Thyroid gland (tissue), 4 donors: ENCODE results near the gene KIAA1671. TPM values are rescaled to one million over a fixed set of nuclear protein-coding genes. Genes with fewer than 3 reads are reported as not detected.
A peak's percentile ranks its signal among the peaks of the same experiment; 100 is the strongest.
"Not testable (repeated sequence)": the region's sequence is repeated elsewhere in the genome, so short reads cannot be mapped to it uniquely, and the experiment has no call there.

Experiments used
- DNase-seq, 2 donors: peaks; one replicate each; pipeline ENCODE4 v3.0.0-alpha.2; 2019
- H3K27ac ChIP-seq, 3 donors: fragments of 200-600 bp; sonication (generic); 1 replicate in 2 of 3; 2 replicates in 1 of 3; pipeline ENCODE4 v1.5.1; 2016 to 2019; ENCODE audit warnings: mild to moderate bottlenecking in 1 of 3, moderate library complexity in 1 of 3
- H3K27me3 ChIP-seq: fragments of 200-600 bp; sonication (generic); one replicate; pipeline ENCODE4 v1.5.1; 2019
- H3K36me3 ChIP-seq, 2 donors: fragments of 200-600 bp; sonication (generic); one replicate each; pipeline ENCODE4 v1.5.1; 2016 to 2019
- H3K4me1 ChIP-seq, 2 donors: fragments of 200-600 bp; sonication (generic); one replicate each; pipeline ENCODE4 v1.5.1; 2017 to 2019
- H3K4me3 ChIP-seq, 3 donors: fragments of 200-600 bp; sonication (generic); replicated peaks in 1 of 3; 1 replicate in 2 of 3; 2 replicates in 1 of 3; pipeline ENCODE4 v1.5.1; 2016; ENCODE audit warnings: mild to moderate bottlenecking in 1 of 3
- H3K9me3 ChIP-seq: fragments of 200-600 bp; sonication (generic); one replicate; pipeline ENCODE4 v1.5.1; 2017
- CTCF ChIP-seq, 6 experiments: fragments of 200-600 bp in 3 of 6; fragments of 450-650 bp in 3 of 6; sonication (generic) in 3 of 6; IDR thresholded peaks; one replicate each; pipeline ENCODE4 v1.5.1; 2016 to 2019; ENCODE audit warnings: antibody characterized with exemption in 6 of 6, mild to moderate bottlenecking in 2 of 6, inconsistent platforms in 1 of 6, moderate library complexity in 1 of 6
- POLR2A ChIP-seq, 2 donors: fragments of 450-650 bp; IDR thresholded peaks; one replicate each; pipeline ENCODE4 v1.6.1; 2017; ENCODE audit warnings: antibody characterized with exemption in 2 of 2, mild to moderate bottlenecking in 2 of 2, moderate library complexity in 1 of 2
- WGBS, 2 donors: methylation state at CpG; one replicate each; pipeline ENCODE4 v1.1.5; 2017; 5-methylcytosine and 5-hydroxymethylcytosine counted together
- intact Hi-C: fragments of 100-400 bp; cut with DNase I; formaldehyde crosslinking; loops from one replicate; pipeline ENCODE4 v1.15.1; 2023
- total RNA-seq, 4 donors: library from RNA; depleted of rRNA; stranded (reverse); fragments of >200 nt; gene quantifications; one replicate each; pipeline ENCODE4 v1.2.3, GENCODE V29; 2016

The KIAA1671 gene
- total RNA-seq, 4 donors from 2014 or later = 63.2 to 111 (median 79.7) TPM

GRCh38 chr22:25201557-25202273, 249.2 kb downstream of the KIAA1671 start:
- Histone ChIP-seq H3K4me1 (peaks cover 30 to 39% of the 10 kb centered on the region in 2 donors), H3K27ac (peak overlapping the region in 2 of 3 donors; percentile 17 to 68), H3K36me3 (peaks cover 0 to 5% of the 10 kb centered on the region in 2 donors), H3K27me3 (no peaks in the 10 kb centered on the region), H3K9me3 (no peaks in the 10 kb centered on the region), H3K4me3 (no peak overlapping the region)
- 82 to 84% methylated on average over 8 to 10 of the region's 10 CpGs for WGBS, 2 donors
- DNase-seq = no peak
- TF ChIP-seq CTCF (IDR thresholded peaks at IDR 0.05) = no peak
- no peak for TF ChIP-seq POLR2A (IDR thresholded peaks at IDR 0.05)
- intact Hi-C loops = no loop called here

GRCh38 chr22:25202290-25202921, 249.9 kb downstream of the KIAA1671 start:
- Histone ChIP-seq H3K27ac (no peak overlapping the region), H3K4me3 (no peak overlapping the region), H3K9me3 (no peaks in the 10 kb centered on the region), H3K27me3 (no peaks in the 10 kb centered on the region), H3K36me3 (peaks cover 0 to 5% of the 10 kb centered on the region in 2 donors), H3K4me1 (peaks cover 30 to 32% of the 10 kb centered on the region in 2 donors)
- TF ChIP-seq POLR2A (IDR thresholded peaks at IDR 0.05) (no peak), CTCF (IDR thresholded peaks at IDR 0.05) (peak; percentile 71 to 96 (median 72))
- DNase-seq = peak; percentile 69 to 71
- intact Hi-C loops = no loop called here
- 40 to 52% methylated on average over 9 to 15 of the region's 15 CpGs for WGBS, 2 donors

GRCh38 chr22:25203082-25203481, 250.6 kb downstream of the KIAA1671 start:
- Histone ChIP-seq H3K9me3 (no peaks in the 10 kb centered on the region), H3K36me3 (peaks cover 0 to 5% of the 10 kb centered on the region in 2 donors), H3K4me3 (no peak overlapping the region), H3K4me1 (peaks cover 28 to 30% of the 10 kb centered on the region in 2 donors), H3K27me3 (no peaks in the 10 kb centered on the region), H3K27ac (no peak overlapping the region)
- intact Hi-C loops = no loop called here
- TF ChIP-seq POLR2A (IDR thresholded peaks at IDR 0.05) (no peak), CTCF (IDR thresholded peaks at IDR 0.05) (no peak)
- no peak for DNase-seq
- WGBS, 2 donors = 93 to 99% methylated on average over 4 of the region's 4 CpGs

- 81 to 84% methylated on average over 7 of the region's 7 CpGs for WGBS, 2 donors
- intact Hi-C loops = not testable (repeated sequence)
These were observed 252.0 kb downstream of the KIAA1671 start for GRCh38 chr22:25204547-25204946.

GRCh38 chr22:25205847-25206246, 253.3 kb downstream of the KIAA1671 start:
- no peak overlapping the region for H3K4me3 ChIP-seq
- no peak for TF ChIP-seq POLR2A (IDR thresholded peaks at IDR 0.05)
- TF ChIP-seq CTCF (IDR thresholded peaks at IDR 0.05) = no peak
- WGBS, 2 donors = 92 to 100% methylated on average over 1 of the region's 1 CpG

More at GRCh38 chr22:25204547-25204946, 252.0 kb downstream of the KIAA1671 start:
- not testable (repeated sequence) for H3K27me3 ChIP-seq, H3K36me3 ChIP-seq, H3K27ac ChIP-seq, DNase-seq, H3K4me3 ChIP-seq, H3K9me3 ChIP-seq
- peaks cover 21% of the 10 kb centered on the region in 2 donors for H3K4me1 ChIP-seq

More at GRCh38 chr22:25205847-25206246, 253.3 kb downstream of the KIAA1671 start:
- Histone ChIP-seq H3K27ac (no peak overlapping the region), H3K36me3 (peaks cover 0 to 5% of the 10 kb centered on the region in 2 donors), H3K4me1 (peaks cover 8% of the 10 kb centered on the region in 2 donors), H3K9me3 (no peaks in the 10 kb centered on the region), H3K27me3 (no peaks in the 10 kb centered on the region)
- no peak for DNase-seq
- intact Hi-C loops = no loop called here
